ENCODE data around the gene KLK6. TPM values are rescaled to one million over a fixed set of nuclear protein-coding genes. Genes with fewer than 3 reads are reported as not detected.
A peak's percentile ranks its signal among the peaks of the same experiment; 100 is the strongest.

The KLK6 gene
- total and polyA plus RNA-seq, 2 of the 13 experiments (the other 11 are each of a cell fraction or from before 2014, with no cell fraction given) = 0.15 to 1.8 TPM

DNA sequence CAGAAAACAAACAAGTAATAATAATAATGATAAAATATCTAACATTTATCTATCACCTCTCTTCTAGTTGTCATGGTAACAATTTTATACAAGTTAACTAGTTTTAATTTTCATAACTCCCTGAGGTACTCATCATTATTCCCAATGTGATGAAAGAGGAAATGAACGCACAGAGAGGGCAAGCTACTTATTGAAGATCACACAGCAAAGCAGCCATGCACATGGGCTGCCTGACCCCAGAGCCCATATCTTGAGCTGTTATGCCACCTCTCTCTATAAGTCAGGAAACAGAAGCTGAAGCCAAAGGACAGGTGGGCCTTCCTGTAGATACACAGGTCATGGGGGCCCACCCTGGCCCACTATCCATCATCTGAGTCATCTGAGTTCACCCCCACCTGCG lies 53.3 kb downstream of the KLK6 start:
- intact Hi-C loops (cut with micrococcal nuclease; ENCODE audit: unreplicated experiment) = no loop called here

GRCh38 chr19:50912727-50913716 lies 56.4 kb downstream of the KLK6 start:
- H3K4me3 ChIP-seq (replicated peaks in 1 of 3; ENCODE audit: insufficient read depth in 1 of 3, low read depth in 2 of 3, low read length in 3 of 3) = no peak overlapping the region
- H3K79me2 ChIP-seq (ENCODE audit: insufficient read depth, low read length) = no peaks in the 10 kb centered on the region
- H4K20me1 ChIP-seq (ENCODE audit: insufficient read depth, low read length) = no peaks in the 10 kb centered on the region
- no peak overlapping the region for H3K4me2 ChIP-seq (ENCODE audit: low read depth, low read length)
- no peak overlapping the region for H2AFZ ChIP-seq (ENCODE audit: low read length)
- no peaks in the 10 kb centered on the region for H3K36me3 ChIP-seq (replicated peaks in 1 of 2; ENCODE audit: control insufficient read depth in 1 of 2, insufficient read depth in 2 of 2, low read length in 2 of 2)
- no TSS peak for BruUV-seq (replicated peaks)
- H3K27ac ChIP-seq (ENCODE audit: extremely low read length, insufficient read depth, low read length) = no peak overlapping the region
- DNase-seq (ENCODE audit: low spot score) = no peak
- no peaks in the 10 kb centered on the region for H3K9me3 ChIP-seq (ENCODE audit: low read length)
- H3K9ac ChIP-seq (ENCODE audit: insufficient read depth, low read depth, low read length) = no peak overlapping the region
- peaks cover 3 to 39% of the 10 kb centered on the region in 2 experiments for H3K27me3 ChIP-seq (ENCODE audit: control insufficient read depth in 1 of 2, insufficient read depth in 2 of 2, low read length in 2 of 2)
- POLR2A ChIA-PET = no interaction called here
- 12% methylated on average over 17 of the region's 29 CpGs for WGBS (ENCODE audit: low lambda C conversion rate)
- no peak for FAIRE-seq
- no peaks in the 10 kb centered on the region for H3K4me1 ChIP-seq (ENCODE audit: insufficient read depth, low read length)
- in situ Hi-C loops (cut with HindIII; ENCODE audit: extremely low pct_ligation_motif_present, low pct_unique_long_range_greater_than_20kb) (no loop called here), intact Hi-C loops (cut with micrococcal nuclease; ENCODE audit: unreplicated experiment) (no loop called here)
- no peak for ATAC-seq
- CTCF ChIA-PET (ENCODE audit: low intra/inter-chr PET ratio, low total read pairs) = no interaction called here
- no peak for TF ChIP-seq ZBTB38 (CRISPR knock-in tag; IDR thresholded peaks at IDR 0.05)
- TF ChIP-seq ZNF468 (CRISPR knock-in tag; IDR thresholded peaks at IDR 0.05) = no peak
- TF ChIP-seq ZNF234 (CRISPR knock-in tag; conservative IDR thresholded peaks at IDR 0.05) = no peak
- TF ChIP-seq, protein P1, sequence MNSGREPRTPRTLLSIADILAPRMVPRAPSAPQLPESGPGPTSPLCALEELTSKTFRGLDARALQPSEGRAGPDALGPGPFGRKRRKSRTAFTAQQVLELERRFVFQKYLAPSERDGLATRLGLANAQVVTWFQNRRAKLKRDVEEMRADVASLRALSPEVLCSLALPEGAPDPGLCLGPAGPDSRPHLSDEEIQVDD (CRISPR knock-in tag; IDR thresholded peaks at IDR 0.05; ENCODE audit: borderline replicate concordance) = no peak
- TF ChIP-seq RORA (CRISPR knock-in tag; IDR thresholded peaks at IDR 0.05) = no peak
- no peak for TF ChIP-seq ZNF44 (CRISPR knock-in tag; IDR thresholded peaks at IDR 0.05)
- no peak for TF ChIP-seq HOXD1 (CRISPR knock-in tag; IDR thresholded peaks at IDR 0.05)
- no peak for TF ChIP-seq BCL3 (CRISPR knock-in tag; IDR thresholded peaks at IDR 0.05)
- TF ChIP-seq NPAS2 (CRISPR knock-in tag; IDR thresholded peaks at IDR 0.05; ENCODE audit: borderline replicate concordance) = no peak
- TF ChIP-seq PCBP1 (IDR thresholded peaks at IDR 0.05; ENCODE audit: borderline replicate concordance, low read depth, low read length) = no peak
- TF ChIP-seq MTA1 (CRISPR knock-in tag; IDR thresholded peaks at IDR 0.05; ENCODE audit: borderline replicate concordance) = no peak
- TF ChIP-seq CBFB (CRISPR knock-in tag; IDR thresholded peaks at IDR 0.05) = no peak
- no peak for TF ChIP-seq HINFP (CRISPR knock-in tag; IDR thresholded peaks at IDR 0.05; ENCODE audit: low read depth)
- no peak for TF ChIP-seq DMAP1 (CRISPR knock-in tag; IDR thresholded peaks at IDR 0.05)

More for the DNA sequence above, 53.3 kb downstream of the KLK6 start:
- ChIA-PET CTCF (ENCODE audit: low intra/inter-chr PET ratio, low total read pairs) (no interaction called here), POLR2A (no interaction called here)
- no peak for DNase-seq (ENCODE audit: low spot score)
- Histone ChIP-seq H3K27ac (ENCODE audit: extremely low read length, insufficient read depth, low read length) (no peak overlapping the region), H3K9ac (ENCODE audit: insufficient read depth, low read depth, low read length) (no peak overlapping the region), H3K79me2 (ENCODE audit: insufficient read depth, low read length) (no peaks in the 10 kb centered on the region), H2AFZ (ENCODE audit: low read length) (no peak overlapping the region), H3K36me3 (replicated peaks in 1 of 2; ENCODE audit: control insufficient read depth in 1 of 2, insufficient read depth in 2 of 2, low read length in 2 of 2) (no peaks in the 10 kb centered on the region), H3K4me2 (ENCODE audit: low read depth, low read length) (no peak overlapping the region), H3K27me3 (ENCODE audit: control insufficient read depth in 1 of 2, insufficient read depth in 2 of 2, low read length in 2 of 2) (peaks cover 3 to 23% of the 10 kb centered on the region in 2 experiments), H3K9me3 (ENCODE audit: low read length) (no peaks in the 10 kb centered on the region), H3K4me3 (replicated peaks in 1 of 3; ENCODE audit: insufficient read depth in 1 of 3, low read depth in 2 of 3, low read length in 3 of 3) (no peak overlapping the region), H3K4me1 (ENCODE audit: insufficient read depth, low read length) (no peaks in the 10 kb centered on the region), H4K20me1 (ENCODE audit: insufficient read depth, low read length) (no peaks in the 10 kb centered on the region)
- no peak for FAIRE-seq
- no peak for ATAC-seq
- in situ Hi-C loops (cut with HindIII; ENCODE audit: extremely low pct_ligation_motif_present, low pct_unique_long_range_greater_than_20kb) = no loop called here
- WGBS (ENCODE audit: low lambda C conversion rate) = 5% methylated on average over 2 of the region's 2 CpGs
- TF ChIP-seq ZNF768 (CRISPR knock-in tag; IDR thresholded peaks at IDR 0.05) = peak; percentile 84
- no peak for TF ChIP-seq NBN (conservative IDR thresholded peaks at IDR 0.05)
- no TSS peak for BruUV-seq (replicated peaks)

Data from HepG2 (cell line).